IPS-18c (cell line): ENCODE measurements around the gene SLC34A1.
"Not testable (repeated sequence)": the region's sequence is repeated elsewhere in the genome, so short reads cannot be mapped to it uniquely, and the experiment has no call there.

ENCODE experiments used
- H3K4me3 ChIP-seq: 2 replicates; pipeline ENCODE4 v1.7.0; 2013; ENCODE audit warnings: low read depth, mild to moderate bottlenecking, low read length, moderate library complexity; ENCODE audit not compliant: insufficient read depth
- H3K9me3 ChIP-seq: one replicate; pipeline ENCODE4 v1.6.1; 2013; ENCODE audit warnings: mild to moderate bottlenecking, low read length, moderate library complexity; ENCODE audit not compliant: control insufficient read depth, insufficient read depth

The SLC34A1 gene

GRCh38 chr5:177351392-177352329 is 32.6 kb upstream of the SLC34A1 start, which contains the start of gene LMAN2:
Gene LMAN2 (minus strand): TSS chr5:177351668. CDS start chr5:177351647, 21 bp downstream.
- peak within 1 kb of the TSS; percentile 97 for H3K4me3 ChIP-seq
- H3K9me3 ChIP-seq = no peaks in the 10 kb centered on the region

- H3K4me3 ChIP-seq = no peak overlapping the region
- no peaks in the 10 kb centered on the region for H3K9me3 ChIP-seq
These were observed 31.1 kb upstream of the SLC34A1 start for GRCh38 chr5:177353093-177353492.

GRCh38 chr5:177354256-177354655 is 30.0 kb upstream of the SLC34A1 start:
- no peaks in the 10 kb centered on the region for H3K9me3 ChIP-seq
- no peak overlapping the region for H3K4me3 ChIP-seq

GRCh38 chr5:177354711-177355110 is 29.5 kb upstream of the SLC34A1 start:
- Histone ChIP-seq H3K9me3 (no peaks in the 10 kb centered on the region), H3K4me3 (no peak overlapping the region)

- H3K4me3 ChIP-seq = no peak overlapping the region
These were observed 28.9 kb upstream of the SLC34A1 start for GRCh38 chr5:177355162-177355867.

GRCh38 chr5:177355868-177356168 is 28.4 kb upstream of the SLC34A1 start:
- Histone ChIP-seq H3K4me3 (no peak overlapping the region), H3K9me3 (no peaks in the 10 kb centered on the region)

More at GRCh38 chr5:177355162-177355867, 28.9 kb upstream of the SLC34A1 start:
- H3K9me3 ChIP-seq = no peaks in the 10 kb centered on the region

- no peak overlapping the region for H3K4me3 ChIP-seq
These were observed 27.5 kb upstream of the SLC34A1 start for GRCh38 chr5:177356746-177357145.

GRCh38 chr5:177357146-177357458 is 27.1 kb upstream of the SLC34A1 start:
- Histone ChIP-seq H3K9me3 (no peaks in the 10 kb centered on the region), H3K4me3 (no peak overlapping the region)

More at GRCh38 chr5:177356746-177357145, 27.5 kb upstream of the SLC34A1 start:
- no peaks in the 10 kb centered on the region for H3K9me3 ChIP-seq

GRCh38 chr5:177357459-177358351 is 26.5 kb upstream of the SLC34A1 start, which contains the start of gene RGS14:
Gene RGS14 (plus strand): TSS chr5:177357924. CDS start chr5:177358025, 101 bp downstream.
- no peaks in the 10 kb centered on the region for H3K9me3 ChIP-seq
- H3K4me3 ChIP-seq = no peak within 1 kb of the TSS

- Histone ChIP-seq H3K9me3 (no peaks in the 10 kb centered on the region), H3K4me3 (no peak overlapping the region)
These were observed 25.8 kb upstream of the SLC34A1 start for GRCh38 chr5:177358370-177358819.

- Histone ChIP-seq H3K9me3 (no peaks in the 10 kb centered on the region), H3K4me3 (no peak overlapping the region)
These were observed 24.8 kb upstream of the SLC34A1 start for GRCh38 chr5:177359451-177359851.

GRCh38 chr5:177359860-177360259 is 24.4 kb upstream of the SLC34A1 start:
- Histone ChIP-seq H3K4me3 (no peak overlapping the region), H3K9me3 (no peaks in the 10 kb centered on the region)

- not testable (repeated sequence) for H3K9me3 ChIP-seq, H3K4me3 ChIP-seq
These were observed 23.5 kb upstream of the SLC34A1 start for GRCh38 chr5:177360740-177361139.

- H3K4me3 ChIP-seq = no peak overlapping the region
- no peaks in the 10 kb centered on the region for H3K9me3 ChIP-seq
These were observed 22.6 kb upstream of the SLC34A1 start for GRCh38 chr5:177361418-177362291.

- no peak overlapping the region for H3K4me3 ChIP-seq
These were observed 22.0 kb upstream of the SLC34A1 start for GRCh38 chr5:177362292-177362609.

GRCh38 chr5:177362610-177363507 is 21.4 kb upstream of the SLC34A1 start:
- peak overlapping the region; percentile 72 for H3K4me3 ChIP-seq
- no peaks in the 10 kb centered on the region for H3K9me3 ChIP-seq

More at GRCh38 chr5:177362292-177362609, 22.0 kb upstream of the SLC34A1 start:
- H3K9me3 ChIP-seq = no peaks in the 10 kb centered on the region
